ENCODE measurements around the gene SYNJ2BP.

The SYNJ2BP gene

DNA sequence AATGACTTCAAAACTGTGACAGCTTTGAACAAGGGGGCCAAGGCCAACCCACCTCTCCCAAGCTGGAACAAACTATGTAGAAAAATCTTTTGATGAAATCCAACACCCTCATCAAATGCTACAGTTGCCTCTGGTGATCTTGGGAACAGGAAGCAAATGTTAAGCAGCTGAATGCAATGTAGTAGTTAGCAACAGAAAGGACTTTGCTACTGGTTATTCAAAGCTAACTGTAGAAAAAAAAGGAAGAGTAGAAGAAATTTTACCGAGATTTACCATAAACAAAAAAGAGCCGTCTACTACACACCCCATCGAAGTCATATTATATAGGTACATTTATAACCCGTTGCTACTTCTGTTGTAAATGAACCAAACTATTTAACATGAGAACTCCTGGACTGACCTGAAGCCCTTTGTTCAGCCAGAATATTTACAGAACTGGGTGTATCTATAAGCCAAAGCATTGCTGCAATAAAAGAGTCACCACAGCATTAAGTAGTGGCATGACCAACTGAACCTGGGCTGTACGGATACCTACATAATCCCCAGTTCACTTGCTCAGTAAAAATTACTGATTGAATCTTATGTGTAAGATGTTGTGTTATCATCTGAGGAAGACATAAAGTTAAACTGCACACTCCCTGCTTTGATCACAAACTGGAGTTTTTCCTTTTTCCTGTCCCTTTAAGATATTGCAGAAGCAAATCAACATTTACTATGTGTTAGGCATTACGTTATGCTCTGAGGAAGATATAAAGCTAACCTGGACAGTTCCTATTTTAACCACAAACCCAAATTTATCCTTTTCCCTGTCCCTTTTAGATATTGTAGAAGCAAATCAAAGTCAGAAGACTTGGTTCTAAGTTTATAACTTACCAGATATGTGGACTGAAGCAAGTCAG, 25.1 kb downstream of the SYNJ2BP start:
- no peak for DNase-seq (ENCODE audit: low read depth in 2 of 2)

DNA sequence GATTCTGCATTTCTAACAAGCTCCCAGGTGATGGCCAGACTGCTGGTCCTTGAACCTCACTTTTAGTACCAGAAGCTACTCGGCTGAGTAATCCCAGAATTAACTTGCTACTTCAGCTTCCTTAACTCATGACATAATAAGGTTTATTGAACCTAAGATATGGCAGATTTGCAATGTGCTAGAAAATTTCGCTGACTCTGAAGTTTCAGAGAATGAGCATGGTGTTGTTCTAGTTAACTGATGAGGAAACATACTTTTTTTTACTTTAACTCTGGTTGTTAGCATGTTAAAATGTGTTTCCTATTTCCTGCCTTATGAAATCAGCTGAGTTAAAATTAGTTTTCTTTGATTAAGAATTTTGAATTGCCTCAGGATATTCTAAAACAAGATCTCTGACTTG, 34.4 kb downstream of the SYNJ2BP start:
- no peak for DNase-seq (ENCODE audit: low read depth in 2 of 2)

DNA sequence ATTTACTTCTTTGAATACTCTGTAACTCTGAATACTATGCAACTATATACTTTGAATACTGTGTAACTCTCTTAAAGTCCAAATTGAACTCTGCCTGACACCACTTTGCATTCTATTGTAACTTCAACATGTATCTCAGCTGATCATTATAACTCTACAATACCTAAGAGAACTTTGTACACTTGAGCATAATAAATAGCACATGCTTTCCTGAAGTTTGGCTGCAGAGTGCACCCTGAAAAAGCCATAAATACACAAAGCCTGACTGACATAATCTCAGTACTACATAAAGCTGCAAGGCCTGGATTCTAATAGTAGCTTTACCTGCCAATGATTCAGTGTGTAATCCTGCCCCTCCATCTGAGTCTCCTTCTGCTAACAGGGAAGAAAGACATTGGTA, 36.1 kb downstream of the SYNJ2BP start:
- no peak for DNase-seq (ENCODE audit: low read depth in 2 of 2)

DNA sequence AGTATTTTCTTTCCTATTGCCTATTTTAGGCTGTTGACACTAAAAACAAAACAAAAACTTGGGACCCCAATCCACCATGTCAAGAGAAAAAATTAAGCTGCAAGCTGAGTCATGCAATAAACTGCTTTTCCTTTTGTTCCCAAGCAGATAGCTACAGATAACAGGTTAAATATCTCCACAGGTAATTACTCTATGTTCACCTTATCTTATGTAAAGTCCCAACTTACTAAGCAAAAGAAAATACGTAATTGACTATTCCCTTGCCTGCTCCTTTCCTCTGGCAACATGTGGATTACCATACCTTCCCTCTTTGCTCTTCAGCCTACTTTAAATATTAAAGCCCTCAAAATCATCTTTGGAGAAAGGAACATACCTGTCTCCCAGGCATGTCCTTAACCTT, 38.2 kb downstream of the SYNJ2BP start:
- no peak for DNase-seq (ENCODE audit: low read depth in 2 of 2)
